HG02884 (cell line): ENCODE measurements around the gene F9.

ENCODE experiments used
- ATAC-seq: cut with Tn5 transposase; IDR thresholded peaks from one replicate; pipeline ENCODE4 v1.9.1; 2021; ENCODE audit warnings: mild to moderate bottlenecking, moderate library complexity; ENCODE audit not compliant: unreplicated experiment

F9 gene

DNA sequence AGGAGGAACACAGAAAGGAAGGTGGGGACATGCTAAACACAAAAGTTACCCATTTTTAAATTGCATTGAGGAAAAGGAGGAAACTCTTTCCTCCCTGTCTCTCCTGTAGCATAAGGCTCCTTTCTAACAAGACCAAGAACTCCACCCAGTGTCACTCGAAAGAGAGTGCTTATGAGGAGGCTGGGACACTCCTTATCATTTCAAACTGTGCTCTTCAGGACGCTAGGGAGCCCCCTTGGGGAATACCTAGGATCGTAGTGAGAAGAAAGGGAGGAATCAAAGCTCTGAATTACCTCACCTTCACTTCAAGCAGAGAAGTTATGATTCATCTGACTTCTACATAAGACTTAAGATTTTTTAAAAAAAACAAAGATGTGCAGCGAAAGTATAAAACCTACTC is 65.5 kb downstream of the F9 start:
- ATAC-seq, result no peak

DNA sequence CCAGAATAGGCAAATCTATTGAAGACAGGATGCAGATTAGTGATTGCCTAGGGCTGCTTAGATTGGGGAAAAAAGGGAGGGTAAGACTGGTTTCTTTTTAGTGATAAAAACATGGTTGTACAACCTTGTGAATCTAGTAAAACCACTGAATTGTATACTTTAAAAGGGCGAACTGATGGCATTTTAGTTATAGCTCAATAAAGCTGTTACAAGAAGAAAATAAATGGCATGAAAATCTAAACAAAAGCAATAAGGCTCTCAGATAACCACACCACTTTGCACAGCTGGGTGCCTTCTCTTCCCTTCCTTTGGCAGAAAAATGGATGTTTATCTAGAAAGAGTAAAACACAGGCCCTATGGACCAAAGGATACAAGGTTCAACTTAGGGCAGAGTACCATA is 69.6 kb downstream of the F9 start:
- ATAC-seq, result no peak
